ENCODE measurements around the gene TLN1.

DNA sequence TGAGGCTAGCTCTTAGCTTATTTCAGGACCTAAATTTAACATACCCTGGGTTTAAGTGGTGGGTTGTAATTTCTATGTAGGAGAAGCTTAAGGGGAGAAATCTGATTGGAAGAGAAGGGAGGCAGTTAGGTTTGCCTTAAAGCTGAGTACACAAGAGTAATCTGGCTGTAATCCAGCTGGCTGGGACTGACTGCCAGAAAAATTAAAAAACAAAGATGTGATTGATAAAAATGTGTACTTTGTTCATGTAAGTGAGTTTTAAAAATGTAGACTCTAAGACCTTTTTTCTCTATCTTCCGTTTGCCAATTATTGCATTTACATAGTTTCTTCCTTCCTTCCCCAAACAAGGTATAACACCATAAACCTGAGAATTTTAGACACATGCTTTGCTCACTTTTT lies 39.5 kb upstream of the TLN1 start:
- no peak for TF ChIP-seq CTCF (IDR thresholded peaks at IDR 0.05 in 8 of 11, conservative IDR thresholded peaks at IDR 0.05 in 3 of 11)
- no peak for TF ChIP-seq POLR2A (IDR thresholded peaks at IDR 0.05)

All from spleen (tissue), 7 donors.